ENCODE measurements around the gene SIGLEC11.

GRCh38 chr19:49920624-49921363 lies 40.2 kb downstream of the SIGLEC11 start:
- TF ChIP-seq REST (tag by site-specific recombination; IDR thresholded peaks at IDR 0.05) (no peak), ZBTB21 (tag by site-specific recombination; IDR thresholded peaks at IDR 0.05) (no peak), ZBTB8A (tag by site-specific recombination; IDR thresholded peaks at IDR 0.05) (no peak), ZNF302 (tag by site-specific recombination; IDR thresholded peaks at IDR 0.05; ENCODE audit: low read depth) (no peak), BCL11A (tag by site-specific recombination; IDR thresholded peaks at IDR 0.05; ENCODE audit: low read depth) (no peak)
- TF ChIP-seq, protein P1, sequence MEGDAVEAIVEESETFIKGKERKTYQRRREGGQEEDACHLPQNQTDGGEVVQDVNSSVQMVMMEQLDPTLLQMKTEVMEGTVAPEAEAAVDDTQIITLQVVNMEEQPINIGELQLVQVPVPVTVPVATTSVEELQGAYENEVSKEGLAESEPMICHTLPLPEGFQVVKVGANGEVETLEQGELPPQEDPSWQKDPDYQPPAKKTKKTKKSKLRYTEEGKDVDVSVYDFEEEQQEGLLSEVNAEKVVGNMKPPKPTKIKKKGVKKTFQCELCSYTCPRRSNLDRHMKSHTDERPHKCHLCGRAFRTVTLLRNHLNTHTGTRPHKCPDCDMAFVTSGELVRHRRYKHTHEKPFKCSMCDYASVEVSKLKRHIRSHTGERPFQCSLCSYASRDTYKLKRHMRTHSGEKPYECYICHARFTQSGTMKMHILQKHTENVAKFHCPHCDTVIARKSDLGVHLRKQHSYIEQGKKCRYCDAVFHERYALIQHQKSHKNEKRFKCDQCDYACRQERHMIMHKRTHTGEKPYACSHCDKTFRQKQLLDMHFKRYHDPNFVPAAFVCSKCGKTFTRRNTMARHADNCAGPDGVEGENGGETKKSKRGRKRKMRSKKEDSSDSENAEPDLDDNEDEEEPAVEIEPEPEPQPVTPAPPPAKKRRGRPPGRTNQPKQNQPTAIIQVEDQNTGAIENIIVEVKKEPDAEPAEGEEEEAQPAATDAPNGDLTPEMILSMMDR (tag by site-specific recombination; IDR thresholded peaks at IDR 0.05), result no peak

All from HEK293 (cell line).